Right atrium auricular region (tissue), 2 donors: Measurements from ENCODE around the gene FOXP1. TPM values are rescaled to one million over a fixed set of nuclear protein-coding genes. Genes with fewer than 3 reads are reported as not detected.

Source experiments
- DNase-seq: peaks from one replicate; pipeline ENCODE4 v3.0.0-alpha.2; 2019; ENCODE audit warnings: low spot score
- H3K27ac ChIP-seq, 2 donors: fragments of 200-600 bp; sonication (generic); 1 replicate in 1 of 2; 2 replicates in 1 of 2; pipeline ENCODE4 v1.5.1; 2016 to 2019
- H3K27me3 ChIP-seq, 2 donors: fragments of 200-600 bp; sonication (generic); one replicate each; pipeline versions ENCODE4 v1.5.1 to v1.6.0; 2017 to 2019
- H3K36me3 ChIP-seq: fragments of 200-600 bp; sonication (generic); one replicate; pipeline ENCODE4 v1.5.1; 2016
- H3K4me1 ChIP-seq, 2 donors: fragments of 200-600 bp; sonication (generic); one replicate each; pipeline versions ENCODE4 v1.5.1 to v1.6.0; 2017 to 2019
- H3K4me3 ChIP-seq, 2 donors: fragments of 200-600 bp; sonication (generic); 1 replicate in 1 of 2; 2 replicates in 1 of 2; pipeline ENCODE4 v1.5.1; 2017 to 2019; ENCODE audit warnings: mild to moderate bottlenecking in 1 of 2, moderate library complexity in 1 of 2
- H3K9me3 ChIP-seq, 2 donors: fragments of 200-600 bp; sonication (generic); one replicate each; pipeline ENCODE4 v1.5.1; 2019
- total RNA-seq, 2 donors: library from RNA; depleted of rRNA; stranded (reverse); fragments of >200 nt; gene quantifications; one replicate each; pipeline ENCODE4 v1.1.0, GENCODE V29; 2016
- TF ChIP-seq, protein P1 (sequence below), 2 donors: fragments of 200-600 bp; sonication (generic); IDR thresholded peaks; one replicate each; pipeline ENCODE4 v1.5.1; 2019; ENCODE audit warnings: antibody characterized with exemption in 2 of 2

Gene FOXP1
- total RNA-seq, 2 donors from 2014 or later: 39.2 to 59.0 TPM

DNA sequence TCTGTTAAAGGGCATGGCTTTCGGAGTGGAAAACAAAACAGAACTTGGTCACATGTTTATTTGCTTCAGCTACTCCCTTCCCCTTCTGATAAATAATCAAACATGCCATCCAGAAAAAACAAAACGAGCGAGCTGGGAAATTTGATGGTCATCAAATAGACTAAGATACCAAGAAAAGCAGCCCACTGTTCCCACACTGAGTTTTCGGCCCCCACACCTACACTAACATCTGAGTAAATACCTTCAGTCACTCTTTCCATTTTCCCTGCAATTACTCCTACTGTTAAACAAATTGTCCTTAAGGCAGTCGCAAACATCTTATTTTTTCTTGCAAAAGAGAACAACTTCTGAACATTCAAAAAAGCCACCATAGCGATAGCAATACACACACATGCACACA, 454.6 kb downstream of the FOXP1 start:
- H3K4me1 ChIP-seq: peaks cover 0 to 60% of the 10 kb centered on the region in 2 donors
- no peaks in the 10 kb centered on the region for H3K9me3 ChIP-seq
- DNase-seq: no peak
- peak overlapping the region; percentile 43 to 53 for H3K4me3 ChIP-seq
- no peaks in the 10 kb centered on the region for H3K36me3 ChIP-seq
- peak overlapping the region; percentile 88 to 91 for H3K27ac ChIP-seq
- TF ChIP-seq, protein P1, sequence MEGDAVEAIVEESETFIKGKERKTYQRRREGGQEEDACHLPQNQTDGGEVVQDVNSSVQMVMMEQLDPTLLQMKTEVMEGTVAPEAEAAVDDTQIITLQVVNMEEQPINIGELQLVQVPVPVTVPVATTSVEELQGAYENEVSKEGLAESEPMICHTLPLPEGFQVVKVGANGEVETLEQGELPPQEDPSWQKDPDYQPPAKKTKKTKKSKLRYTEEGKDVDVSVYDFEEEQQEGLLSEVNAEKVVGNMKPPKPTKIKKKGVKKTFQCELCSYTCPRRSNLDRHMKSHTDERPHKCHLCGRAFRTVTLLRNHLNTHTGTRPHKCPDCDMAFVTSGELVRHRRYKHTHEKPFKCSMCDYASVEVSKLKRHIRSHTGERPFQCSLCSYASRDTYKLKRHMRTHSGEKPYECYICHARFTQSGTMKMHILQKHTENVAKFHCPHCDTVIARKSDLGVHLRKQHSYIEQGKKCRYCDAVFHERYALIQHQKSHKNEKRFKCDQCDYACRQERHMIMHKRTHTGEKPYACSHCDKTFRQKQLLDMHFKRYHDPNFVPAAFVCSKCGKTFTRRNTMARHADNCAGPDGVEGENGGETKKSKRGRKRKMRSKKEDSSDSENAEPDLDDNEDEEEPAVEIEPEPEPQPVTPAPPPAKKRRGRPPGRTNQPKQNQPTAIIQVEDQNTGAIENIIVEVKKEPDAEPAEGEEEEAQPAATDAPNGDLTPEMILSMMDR (IDR thresholded peaks at IDR 0.05): no peak
- H3K27me3 ChIP-seq: no peaks in the 10 kb centered on the region

DNA sequence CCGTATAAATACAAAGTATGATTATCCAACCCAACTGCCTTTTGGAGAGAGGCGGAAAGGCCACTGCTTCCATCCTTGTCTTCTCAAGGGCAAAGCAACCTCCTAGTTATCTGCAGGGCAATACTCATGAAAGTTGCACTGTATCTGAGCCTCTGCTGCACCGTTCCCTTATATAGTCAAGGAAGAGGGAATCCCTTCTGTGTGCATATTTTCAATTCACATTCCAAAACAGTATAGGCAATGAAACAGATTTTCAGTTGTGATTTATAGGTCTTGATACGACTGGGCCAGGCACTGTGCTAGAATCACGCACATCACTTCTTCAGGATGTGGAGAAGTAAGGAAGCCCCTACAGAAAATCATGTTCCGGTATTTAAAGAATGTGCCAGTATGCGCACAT, 455.7 kb downstream of the FOXP1 start:
- peak overlapping the region; percentile 88 to 91 for H3K27ac ChIP-seq
- H3K4me1 ChIP-seq: peaks cover 0 to 68% of the 10 kb centered on the region in 2 donors
- TF ChIP-seq, protein P1 (IDR thresholded peaks at IDR 0.05): no peak
- H3K4me3 ChIP-seq: peak overlapping the region; percentile 43 to 53
- no peak for DNase-seq
- no peaks in the 10 kb centered on the region for H3K9me3 ChIP-seq
- no peaks in the 10 kb centered on the region for H3K27me3 ChIP-seq
- H3K36me3 ChIP-seq: no peaks in the 10 kb centered on the region

DNA sequence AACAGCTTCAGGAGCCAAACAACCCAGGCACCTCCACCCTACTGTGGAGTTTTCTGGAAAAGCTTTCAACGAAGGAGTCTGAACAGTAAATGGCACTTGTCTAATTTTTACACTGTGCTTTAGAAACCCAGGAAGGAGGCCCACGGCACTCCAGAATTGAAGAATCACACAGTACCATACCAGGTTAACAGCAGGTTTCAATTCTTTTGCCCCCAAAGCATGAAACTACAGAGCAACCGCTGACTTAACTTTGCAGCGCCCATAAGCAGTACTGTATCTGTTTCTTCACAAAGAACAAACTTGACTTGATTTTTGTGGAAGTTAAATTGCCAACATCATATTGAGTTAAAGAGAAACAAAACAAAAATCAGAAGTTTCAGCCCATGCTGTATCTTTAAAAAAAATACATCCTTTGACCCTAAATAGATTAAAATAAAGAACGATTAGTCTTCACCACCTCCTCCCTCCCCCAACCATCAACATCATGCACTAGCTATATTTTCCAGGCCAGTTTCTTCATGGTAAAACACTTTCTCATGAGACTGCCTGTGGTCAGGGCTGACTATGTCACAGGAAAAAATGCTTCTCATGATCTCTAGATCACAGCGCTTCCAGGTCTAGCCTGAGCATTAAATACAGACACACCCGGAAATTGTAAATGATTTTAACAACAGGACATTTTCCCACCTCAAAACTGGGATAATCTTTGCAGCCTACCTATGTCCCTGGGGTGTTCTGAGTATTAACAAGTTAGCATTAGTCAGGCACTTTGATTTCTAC, 456.3 kb downstream of the FOXP1 start:
- TF ChIP-seq, protein P1 (IDR thresholded peaks at IDR 0.05): no peak
- no peak for DNase-seq
- peak overlapping the region; percentile 88 to 91 for H3K27ac ChIP-seq
- no peaks in the 10 kb centered on the region for H3K27me3 ChIP-seq
- no peaks in the 10 kb centered on the region for H3K36me3 ChIP-seq
- peaks cover 0 to 68% of the 10 kb centered on the region in 2 donors for H3K4me1 ChIP-seq
- no peaks in the 10 kb centered on the region for H3K9me3 ChIP-seq
- peak overlapping the region in 1 of 2 donors; percentile 53 for H3K4me3 ChIP-seq

DNA sequence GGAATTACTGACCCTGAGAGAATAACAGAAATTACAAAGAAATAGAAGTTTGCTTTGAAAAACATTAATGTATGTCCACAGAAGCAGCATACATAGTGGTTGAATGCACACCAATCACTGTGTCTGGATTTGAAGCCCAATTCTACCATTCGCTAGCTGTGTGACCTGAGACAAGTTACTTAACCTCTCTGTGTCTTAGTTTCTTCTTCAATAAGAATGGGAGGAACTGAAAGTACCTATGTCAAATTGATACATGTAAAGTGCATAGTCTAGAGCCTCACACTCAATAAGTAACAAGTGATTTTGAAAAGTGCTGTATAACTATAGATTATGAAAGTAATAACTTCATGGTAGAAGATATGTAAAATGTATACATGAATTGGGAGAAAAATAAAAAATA, 457.8 kb downstream of the FOXP1 start:
- Histone ChIP-seq H3K36me3 (no peaks in the 10 kb centered on the region), H3K9me3 (no peaks in the 10 kb centered on the region), H3K27me3 (no peaks in the 10 kb centered on the region), H3K27ac (peak overlapping the region in 1 of 2 donors; percentile 91), H3K4me1 (peaks cover 0 to 60% of the 10 kb centered on the region in 2 donors), H3K4me3 (no peak overlapping the region)
- no peak for DNase-seq
- TF ChIP-seq, protein P1 (IDR thresholded peaks at IDR 0.05): no peak

DNA sequence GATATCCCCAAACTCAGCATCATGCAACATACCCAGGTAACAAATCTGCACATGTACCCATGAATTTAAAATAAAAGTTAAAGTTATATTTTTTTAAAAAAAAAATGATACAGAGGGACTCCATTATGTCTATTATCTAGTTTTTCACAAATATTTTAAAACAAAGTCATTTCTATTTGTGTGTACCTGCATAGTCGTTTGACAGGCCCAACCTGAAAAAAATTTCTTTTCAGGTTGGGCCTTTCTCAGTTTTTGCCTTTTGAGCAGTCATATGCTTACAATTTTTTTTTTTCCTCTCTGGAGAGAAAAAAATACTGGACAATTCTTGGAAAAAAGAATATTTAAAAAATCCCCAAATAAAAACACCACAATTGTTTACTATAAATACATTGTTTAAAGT, 459.5 kb downstream of the FOXP1 start:
- no peak for DNase-seq
- Histone ChIP-seq H3K9me3 (no peaks in the 10 kb centered on the region), H3K27ac (no peak overlapping the region), H3K4me3 (no peak overlapping the region), H3K36me3 (no peaks in the 10 kb centered on the region), H3K27me3 (no peaks in the 10 kb centered on the region), H3K4me1 (peaks cover 0 to 57% of the 10 kb centered on the region in 2 donors)
- TF ChIP-seq, protein P1 (IDR thresholded peaks at IDR 0.05): no peak
